ENCODE results near the gene CYTL1.

DNA sequence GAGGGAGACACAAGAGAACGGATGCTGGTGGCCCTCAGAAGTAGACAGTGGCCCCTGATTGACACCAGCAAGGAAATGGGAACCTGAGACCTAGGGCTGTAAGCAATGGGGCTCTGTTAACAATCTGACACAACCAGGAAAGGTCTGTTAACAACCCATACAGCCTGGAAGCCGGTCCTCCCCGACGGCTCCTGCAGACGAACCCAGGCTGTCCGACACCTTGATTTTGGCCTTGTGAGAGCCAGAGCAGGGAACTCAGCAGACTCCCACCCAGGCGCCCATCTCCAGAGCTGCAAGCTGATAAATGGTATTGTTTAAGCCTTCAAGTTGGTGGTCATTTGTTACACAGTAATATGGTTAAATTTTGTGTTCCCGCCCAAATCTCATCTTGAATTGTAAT, 10.2 kb upstream of the CYTL1 start:
- TF ChIP-seq SMC3 (IDR thresholded peaks at IDR 0.05) (no peak), MAZ (IDR thresholded peaks at IDR 0.05; ENCODE audit: borderline replicate concordance, low read depth, low read length) (no peak), RAD21 (conservative IDR thresholded peaks at IDR 0.05 in 1 of 2, IDR thresholded peaks at IDR 0.05 in 1 of 2) (no peak), CEBPB (IDR thresholded peaks at IDR 0.05) (no peak), SREBF2 (IDR thresholded peaks at IDR 0.05) (no peak), JUN (IDR thresholded peaks at IDR 0.05) (no peak), RCOR1 (IDR thresholded peaks at IDR 0.05; ENCODE audit: low read depth, low read length) (no peak), EP300 (IDR thresholded peaks at IDR 0.05) (no peak), BHLHE40 (IDR thresholded peaks at IDR 0.05; ENCODE audit: low read depth, low read length) (no peak), ZNF302 (CRISPR knock-in tag; IDR thresholded peaks at IDR 0.05) (no peak)
- TF ChIP-seq, protein P1, sequence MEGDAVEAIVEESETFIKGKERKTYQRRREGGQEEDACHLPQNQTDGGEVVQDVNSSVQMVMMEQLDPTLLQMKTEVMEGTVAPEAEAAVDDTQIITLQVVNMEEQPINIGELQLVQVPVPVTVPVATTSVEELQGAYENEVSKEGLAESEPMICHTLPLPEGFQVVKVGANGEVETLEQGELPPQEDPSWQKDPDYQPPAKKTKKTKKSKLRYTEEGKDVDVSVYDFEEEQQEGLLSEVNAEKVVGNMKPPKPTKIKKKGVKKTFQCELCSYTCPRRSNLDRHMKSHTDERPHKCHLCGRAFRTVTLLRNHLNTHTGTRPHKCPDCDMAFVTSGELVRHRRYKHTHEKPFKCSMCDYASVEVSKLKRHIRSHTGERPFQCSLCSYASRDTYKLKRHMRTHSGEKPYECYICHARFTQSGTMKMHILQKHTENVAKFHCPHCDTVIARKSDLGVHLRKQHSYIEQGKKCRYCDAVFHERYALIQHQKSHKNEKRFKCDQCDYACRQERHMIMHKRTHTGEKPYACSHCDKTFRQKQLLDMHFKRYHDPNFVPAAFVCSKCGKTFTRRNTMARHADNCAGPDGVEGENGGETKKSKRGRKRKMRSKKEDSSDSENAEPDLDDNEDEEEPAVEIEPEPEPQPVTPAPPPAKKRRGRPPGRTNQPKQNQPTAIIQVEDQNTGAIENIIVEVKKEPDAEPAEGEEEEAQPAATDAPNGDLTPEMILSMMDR (IDR thresholded peaks at IDR 0.05) = no peak
- TF ChIP-seq, protein P2, sequence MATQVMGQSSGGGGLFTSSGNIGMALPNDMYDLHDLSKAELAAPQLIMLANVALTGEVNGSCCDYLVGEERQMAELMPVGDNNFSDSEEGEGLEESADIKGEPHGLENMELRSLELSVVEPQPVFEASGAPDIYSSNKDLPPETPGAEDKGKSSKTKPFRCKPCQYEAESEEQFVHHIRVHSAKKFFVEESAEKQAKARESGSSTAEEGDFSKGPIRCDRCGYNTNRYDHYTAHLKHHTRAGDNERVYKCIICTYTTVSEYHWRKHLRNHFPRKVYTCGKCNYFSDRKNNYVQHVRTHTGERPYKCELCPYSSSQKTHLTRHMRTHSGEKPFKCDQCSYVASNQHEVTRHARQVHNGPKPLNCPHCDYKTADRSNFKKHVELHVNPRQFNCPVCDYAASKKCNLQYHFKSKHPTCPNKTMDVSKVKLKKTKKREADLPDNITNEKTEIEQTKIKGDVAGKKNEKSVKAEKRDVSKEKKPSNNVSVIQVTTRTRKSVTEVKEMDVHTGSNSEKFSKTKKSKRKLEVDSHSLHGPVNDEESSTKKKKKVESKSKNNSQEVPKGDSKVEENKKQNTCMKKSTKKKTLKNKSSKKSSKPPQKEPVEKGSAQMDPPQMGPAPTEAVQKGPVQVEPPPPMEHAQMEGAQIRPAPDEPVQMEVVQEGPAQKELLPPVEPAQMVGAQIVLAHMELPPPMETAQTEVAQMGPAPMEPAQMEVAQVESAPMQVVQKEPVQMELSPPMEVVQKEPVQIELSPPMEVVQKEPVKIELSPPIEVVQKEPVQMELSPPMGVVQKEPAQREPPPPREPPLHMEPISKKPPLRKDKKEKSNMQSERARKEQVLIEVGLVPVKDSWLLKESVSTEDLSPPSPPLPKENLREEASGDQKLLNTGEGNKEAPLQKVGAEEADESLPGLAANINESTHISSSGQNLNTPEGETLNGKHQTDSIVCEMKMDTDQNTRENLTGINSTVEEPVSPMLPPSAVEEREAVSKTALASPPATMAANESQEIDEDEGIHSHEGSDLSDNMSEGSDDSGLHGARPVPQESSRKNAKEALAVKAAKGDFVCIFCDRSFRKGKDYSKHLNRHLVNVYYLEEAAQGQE (IDR thresholded peaks at IDR 0.05) = no peak
- TF ChIP-seq, protein P3, sequence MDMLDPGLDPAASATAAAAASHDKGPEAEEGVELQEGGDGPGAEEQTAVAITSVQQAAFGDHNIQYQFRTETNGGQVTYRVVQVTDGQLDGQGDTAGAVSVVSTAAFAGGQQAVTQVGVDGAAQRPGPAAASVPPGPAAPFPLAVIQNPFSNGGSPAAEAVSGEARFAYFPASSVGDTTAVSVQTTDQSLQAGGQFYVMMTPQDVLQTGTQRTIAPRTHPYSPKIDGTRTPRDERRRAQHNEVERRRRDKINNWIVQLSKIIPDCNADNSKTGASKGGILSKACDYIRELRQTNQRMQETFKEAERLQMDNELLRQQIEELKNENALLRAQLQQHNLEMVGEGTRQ (IDR thresholded peaks at IDR 0.05) = no peak
